ENCODE data around the gene POU5F2.

The POU5F2 gene

GRCh38 chr5:93691997-93692396 lies 49.4 kb downstream of the POU5F2 start:
- no peak for TF ChIP-seq CTCF (IDR thresholded peaks at IDR 0.05; ENCODE audit: low read depth, low read length)
- DNase-seq (ENCODE audit: extremely low read depth, low read depth), result no peak
